ENCODE measurements around the gene ACBD7. TPM values are rescaled to one million over a fixed set of nuclear protein-coding genes. Genes with fewer than 3 reads are reported as not detected.

Gene ACBD7
- total and polyA plus RNA-seq, 9 of the 15 experiments (the other 6 are each of a cell fraction or from before 2014, with no cell fraction given) = 0.21 to 3.2 (median 0.84) TPM

- in situ Hi-C loops (cut with MboI) = no loop called here
- TF ChIP-seq TARDBP (IDR thresholded peaks at IDR 0.05) (0 out of 2 replicates have a peak, but pooled peaks have one; percentile 25), RBBP5 (IDR thresholded peaks at IDR 0.05; ENCODE audit: borderline replicate concordance, insufficient read depth, low read length, poor library complexity, severe bottlenecking) (no peak), KLF10 (CRISPR knock-in tag; IDR thresholded peaks at IDR 0.05) (no peak), VEZF1 (CRISPR knock-in tag; IDR thresholded peaks at IDR 0.05) (no peak), ZBTB34 (CRISPR knock-in tag; IDR thresholded peaks at IDR 0.05) (no peak), HDAC2 (IDR thresholded peaks at IDR 0.05) (0 out of 2 replicates have a peak, but pooled peaks have one; percentile 15), BACH1 (tag; IDR thresholded peaks at IDR 0.05) (no peak), PATZ1 (CRISPR knock-in tag; IDR thresholded peaks at IDR 0.05; ENCODE audit: borderline replicate concordance) (no peak)
- TF ChIP-seq, protein P1, sequence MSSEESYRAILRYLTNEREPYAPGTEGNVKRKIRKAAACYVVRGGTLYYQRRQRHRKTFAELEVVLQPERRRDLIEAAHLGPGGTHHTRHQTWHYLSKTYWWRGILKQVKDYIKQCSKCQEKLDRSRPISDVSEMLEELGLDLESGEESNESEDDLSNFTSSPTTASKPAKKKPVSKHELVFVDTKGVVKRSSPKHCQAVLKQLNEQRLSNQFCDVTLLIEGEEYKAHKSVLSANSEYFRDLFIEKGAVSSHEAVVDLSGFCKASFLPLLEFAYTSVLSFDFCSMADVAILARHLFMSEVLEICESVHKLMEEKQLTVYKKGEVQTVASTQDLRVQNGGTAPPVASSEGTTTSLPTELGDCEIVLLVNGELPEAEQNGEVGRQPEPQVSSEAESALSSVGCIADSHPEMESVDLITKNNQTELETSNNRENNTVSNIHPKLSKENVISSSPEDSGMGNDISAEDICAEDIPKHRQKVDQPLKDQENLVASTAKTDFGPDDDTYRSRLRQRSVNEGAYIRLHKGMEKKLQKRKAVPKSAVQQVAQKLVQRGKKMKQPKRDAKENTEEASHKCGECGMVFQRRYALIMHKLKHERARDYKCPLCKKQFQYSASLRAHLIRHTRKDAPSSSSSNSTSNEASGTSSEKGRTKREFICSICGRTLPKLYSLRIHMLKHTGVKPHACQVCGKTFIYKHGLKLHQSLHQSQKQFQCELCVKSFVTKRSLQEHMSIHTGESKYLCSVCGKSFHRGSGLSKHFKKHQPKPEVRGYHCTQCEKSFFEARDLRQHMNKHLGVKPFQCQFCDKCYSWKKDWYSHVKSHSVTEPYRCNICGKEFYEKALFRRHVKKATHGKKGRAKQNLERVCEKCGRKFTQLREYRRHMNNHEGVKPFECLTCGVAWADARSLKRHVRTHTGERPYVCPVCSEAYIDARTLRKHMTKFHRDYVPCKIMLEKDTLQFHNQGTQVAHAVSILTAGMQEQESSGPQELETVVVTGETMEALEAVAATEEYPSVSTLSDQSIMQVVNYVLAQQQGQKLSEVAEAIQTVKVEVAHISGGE (CRISPR knock-in tag; IDR thresholded peaks at IDR 0.05) = no peak
- TF ChIP-seq, protein P2, sequence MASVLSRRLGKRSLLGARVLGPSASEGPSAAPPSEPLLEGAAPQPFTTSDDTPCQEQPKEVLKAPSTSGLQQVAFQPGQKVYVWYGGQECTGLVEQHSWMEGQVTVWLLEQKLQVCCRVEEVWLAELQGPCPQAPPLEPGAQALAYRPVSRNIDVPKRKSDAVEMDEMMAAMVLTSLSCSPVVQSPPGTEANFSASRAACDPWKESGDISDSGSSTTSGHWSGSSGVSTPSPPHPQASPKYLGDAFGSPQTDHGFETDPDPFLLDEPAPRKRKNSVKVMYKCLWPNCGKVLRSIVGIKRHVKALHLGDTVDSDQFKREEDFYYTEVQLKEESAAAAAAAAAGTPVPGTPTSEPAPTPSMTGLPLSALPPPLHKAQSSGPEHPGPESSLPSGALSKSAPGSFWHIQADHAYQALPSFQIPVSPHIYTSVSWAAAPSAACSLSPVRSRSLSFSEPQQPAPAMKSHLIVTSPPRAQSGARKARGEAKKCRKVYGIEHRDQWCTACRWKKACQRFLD (CRISPR knock-in tag; IDR thresholded peaks at IDR 0.05) = no peak; the same call in 1 of the 2 replicates
Observed at GRCh38 chr10:15096661-15097010, 8.1 kb upstream of the ACBD7 start.

More at GRCh38 chr10:15096661-15097010, 8.1 kb upstream of the ACBD7 start:
- Histone ChIP-seq H3K36me3 (ENCODE audit: control insufficient read depth, insufficient read depth, low read length) (peaks cover 25% of the 10 kb centered on the region), H3K9me3 (replicated peaks; ENCODE audit: control insufficient read depth, insufficient read depth, low read depth, low read length) (0 out of 2 replicates have a peak, but pooled peaks cover 1% of the 10 kb centered on the region), H3K9ac (ENCODE audit: insufficient read depth in 1 of 2, low read depth in 2 of 2, low read length in 2 of 2) (peak overlapping the region; percentile 84 to 96; a peak in 3 of 4 replicates), H3K27me3 (ENCODE audit: control insufficient read depth in 2 of 2, insufficient read depth in 2 of 2, low read length in 2 of 2) (peaks cover 8 to 12% of the 10 kb centered on the region in 2 experiments; a peak in 2 of 5 replicates), H2AFZ (ENCODE audit: low read depth, low read length) (peak overlapping the region; percentile 98), H3K4me1 (replicated peaks in 1 of 2; ENCODE audit: control insufficient read depth in 2 of 2, insufficient read depth in 2 of 2, low read length in 2 of 2) (peaks cover 11 to 26% of the 10 kb centered on the region in 2 experiments; a peak in 4 of 5 replicates), H3K9me1 (ENCODE audit: control insufficient read depth, insufficient read depth, low read length) (no peaks in the 10 kb centered on the region), H3K4me3 (peak overlapping the region; percentile 95), H3K4me2 (ENCODE audit: insufficient read depth, low read length) (peak overlapping the region; percentile 97), H3K27ac (ENCODE audit: extremely low read depth, low read depth, low read length) (peak overlapping the region; percentile 98; the same call in 2 of the 3 replicates), H4K20me1 (replicated peaks; ENCODE audit: control insufficient read depth, insufficient read depth, low read length) (peaks cover 9% of the 10 kb centered on the region; the same call in 1 of the 2 replicates), H3K79me2 (ENCODE audit: control insufficient read depth, insufficient read depth, low read length) (peaks cover 44% of the 10 kb centered on the region)
- ATAC-seq = peak; percentile 17
- TSS peak; percentile 62 for BruUV-seq (replicated peaks)
- ChIA-PET CTCF (ENCODE audit: low intra/inter-chr PET ratio) (no interaction called here), POLR2A (no interaction called here)
- intact Hi-C loops (cut with micrococcal nuclease) = no loop called here
- FAIRE-seq = no peak
- 0% methylated on average over 8 of the region's 11 CpGs for WGBS (ENCODE audit: insufficient coverage, low coverage, missing lambda C conversion rate)
- DNase-seq (ENCODE audit: extremely low read depth in 1 of 4, low spot score in 3 of 4) = peak in 3 of 4 experiments; percentile 10 to 18 (median 10)
